Fibroblast of mammary gland (primary cell): ENCODE measurements around the gene CHRM2.
A peak's percentile ranks its signal among the peaks of the same experiment; 100 is the strongest.

Source experiments
- DNase-seq: peaks from one replicate; pipeline ENCODE4 v3.0.0-alpha.2; 2010; ENCODE audit warnings: low read depth
- H3K4me3 ChIP-seq: 2 replicates; pipeline ENCODE4 v1.5.1; 2011; ENCODE audit warnings: low read depth, mild to moderate bottlenecking, low read length, moderate library complexity; ENCODE audit not compliant: control insufficient read depth
- CTCF ChIP-seq: conservative IDR thresholded peaks from 2 replicates; pipeline ENCODE4 v1.5.1; 2011; ENCODE audit warnings: low read depth, low read length, inconsistent platforms; ENCODE audit not compliant: control insufficient read depth, insufficient read depth

Gene CHRM2

GRCh38 chr7:136914016-136914415, 45.6 kb downstream of the CHRM2 start:
- no peak for TF ChIP-seq CTCF
- no peak for DNase-seq
- H3K4me3 ChIP-seq, result no peak overlapping the region

GRCh38 chr7:136919820-136920219, 51.4 kb downstream of the CHRM2 start:
- no peak for DNase-seq
- no peak for TF ChIP-seq CTCF

GRCh38 chr7:136923111-136923667, 54.7 kb downstream of the CHRM2 start:
- peak; percentile 30 for DNase-seq
- no peak for TF ChIP-seq CTCF
- no peak overlapping the region for H3K4me3 ChIP-seq

More at GRCh38 chr7:136919820-136920219, 51.4 kb downstream of the CHRM2 start:
- no peak overlapping the region for H3K4me3 ChIP-seq

- no peak for TF ChIP-seq CTCF
- H3K4me3 ChIP-seq, result no peak overlapping the region
- DNase-seq, result no peak
These were observed 56.6 kb downstream of the CHRM2 start for GRCh38 chr7:136925044-136925443.

- H3K4me3 ChIP-seq, result no peak overlapping the region
- no peak for DNase-seq
- no peak for TF ChIP-seq CTCF
These were observed 57.1 kb downstream of the CHRM2 start for GRCh38 chr7:136925556-136925955.

- TF ChIP-seq CTCF, result no peak
- DNase-seq, result no peak
- no peak overlapping the region for H3K4me3 ChIP-seq
These were observed 62.9 kb downstream of the CHRM2 start for GRCh38 chr7:136931169-136931867.

- no peak for TF ChIP-seq CTCF
- no peak for DNase-seq
- H3K4me3 ChIP-seq, result no peak overlapping the region
These were observed 69.0 kb downstream of the CHRM2 start for GRCh38 chr7:136937436-136937835.
